Activated CD4-positive, alpha-beta memory T cell treated with anti-CD3 and anti-CD28 coated beads, Interleukin-2, amount 10 ng/mL, durations not matched to agents 7 days and 5 days (primary cell): ENCODE measurements around the gene SRL. TPM values are rescaled to one million over a fixed set of nuclear protein-coding genes. Genes with fewer than 3 reads are reported as not detected.
A peak's percentile ranks its signal among the peaks of the same experiment; 100 is the strongest.

Experiments used
- CTCF ChIA-PET: fragments of 350-600 bp; sonication (Branson Sonifier 250); formaldehyde crosslinking; loops from one replicate; lab custom pipeline; 2021; ENCODE audit warnings: antibody characterized with exemption, inconsistent platforms; lab: Charles Lee
- POLR2A ChIA-PET: fragments of 350-600 bp; sonication (Branson Sonifier 250); formaldehyde crosslinking; loops from one replicate; lab custom pipeline; 2021; ENCODE audit warnings: antibody characterized with exemption; lab: Charles Lee
- DNase-seq: peaks from one replicate; pipeline ENCODE4 v3.0.0-alpha.2; 2020
- H3K27ac Mint-ChIP-seq: one replicate; pipeline ENCODE4 v1.8.0; 2021; ENCODE audit warnings: mild to moderate bottlenecking, mixed read lengths
- H3K27me3 Mint-ChIP-seq: one replicate; pipeline ENCODE4 v1.8.0; 2021; ENCODE audit warnings: mixed read lengths
- H3K36me3 Mint-ChIP-seq: one replicate; pipeline ENCODE4 v1.8.0; 2021; ENCODE audit warnings: low read depth, mixed read lengths
- H3K4me1 Mint-ChIP-seq: one replicate; pipeline ENCODE4 v1.8.0; 2021; ENCODE audit warnings: mixed read lengths
- H3K4me3 Mint-ChIP-seq: one replicate; pipeline ENCODE4 v1.8.0; 2021; ENCODE audit warnings: mild to moderate bottlenecking, mixed read lengths
- H3K9me3 Mint-ChIP-seq: one replicate; pipeline ENCODE4 v1.8.0; 2021; ENCODE audit warnings: mixed read lengths
- total RNA-seq, 2 experiments: library from RNA; stranded (reverse); gene quantifications; one replicate each; pipeline ENCODE4 v1.2.3, GENCODE V29; 2021

Gene SRL
- total RNA-seq, 2 experiments from 2014 or later, result not detected

DNA sequence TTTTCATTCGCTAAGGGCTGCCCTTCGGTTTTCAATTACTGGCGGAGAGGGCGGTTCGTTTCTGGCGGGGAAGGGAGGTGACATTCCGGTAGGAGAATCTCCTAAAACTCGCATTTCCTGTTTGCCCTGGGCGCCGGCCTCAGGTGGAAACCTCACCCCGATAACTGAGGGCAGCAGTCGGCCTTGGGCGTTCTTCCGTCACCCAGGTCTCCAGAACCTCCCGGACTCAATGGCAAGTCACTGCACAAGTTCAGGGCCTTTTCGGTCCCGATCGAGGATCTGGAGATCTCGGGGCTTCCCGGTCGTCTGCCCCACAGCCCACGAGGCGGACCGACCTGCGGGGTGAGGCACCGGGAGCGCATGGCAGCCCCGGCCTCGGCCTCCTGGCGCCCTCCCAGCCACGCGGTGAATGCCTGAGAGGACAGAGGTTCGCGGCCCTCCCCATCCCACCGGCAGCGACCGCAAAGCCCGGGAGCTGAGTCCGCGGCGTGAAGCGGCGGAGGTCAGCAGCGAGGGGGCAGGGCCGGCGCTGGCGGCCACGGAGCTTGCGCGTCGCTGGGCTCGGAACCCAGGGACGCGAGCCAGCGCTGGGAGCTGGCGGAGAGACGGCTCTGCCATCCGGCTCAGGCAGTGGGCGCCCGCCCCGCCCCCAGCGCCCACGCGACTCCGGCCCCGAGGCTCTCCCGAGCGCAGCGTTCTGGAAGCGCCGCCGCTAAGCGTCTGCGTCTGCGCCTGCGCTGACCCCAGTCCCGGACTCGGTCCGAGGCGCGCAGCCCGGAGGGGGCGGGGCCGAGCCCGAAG, 58.4 kb downstream of the SRL start:
- POLR2A ChIA-PET, result interaction anchor here (0.7 to 2.5 kb wide), 3 partner anchors 41 to 70 kb away, joined by 4 to 8 read pairs (median 5); partner anchors contain the start of gene ADCY9
- Mint-ChIP-seq H3K9me3 (no peaks in the 10 kb centered on the region), H3K4me1 (peaks cover 11% of the 10 kb centered on the region), H3K27me3 (peaks cover 11% of the 10 kb centered on the region), H3K36me3 (no peaks in the 10 kb centered on the region), H3K27ac (peak overlapping the region; percentile 47), H3K4me3 (peak overlapping the region; percentile 71)
- peak; percentile 90 for DNase-seq
- CTCF ChIA-PET, result interaction anchor here (0.6 to 1.3 kb wide), 2 partner anchors 71 to 369 kb away, joined by 3 to 7 read pairs; no protein-coding TSS in a partner anchor

DNA sequence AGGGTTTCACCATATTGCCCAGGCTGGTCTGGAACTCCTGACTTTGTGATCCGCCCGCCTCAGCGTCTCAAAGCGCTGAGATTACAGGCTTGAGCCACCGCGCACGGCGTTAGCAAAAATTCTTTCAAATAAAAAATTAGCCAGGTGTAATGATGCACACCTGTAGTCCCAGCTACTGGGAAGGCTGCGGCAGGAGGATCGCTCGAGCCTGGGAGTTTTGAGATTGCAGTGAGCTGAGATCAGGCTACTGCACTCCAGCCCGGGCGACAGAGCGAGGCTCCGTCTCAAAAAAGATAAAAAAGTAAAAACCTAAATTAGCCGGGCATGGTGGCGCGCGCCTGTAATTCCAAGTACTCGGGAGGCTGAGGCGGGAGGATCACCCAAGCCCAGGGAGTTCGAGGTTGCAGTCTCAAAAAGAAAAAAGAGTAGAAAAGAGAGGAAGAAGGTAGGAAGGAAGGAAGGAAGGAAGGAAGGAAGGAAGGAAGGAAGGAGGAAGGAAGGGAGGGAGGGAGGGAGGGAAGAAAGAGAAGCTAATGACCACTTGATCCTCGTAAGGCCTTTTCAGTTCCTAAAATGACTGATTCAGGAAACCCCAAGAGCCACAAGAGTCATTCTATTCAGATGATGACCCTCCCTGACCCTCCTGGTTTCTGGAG, 59.2 kb downstream of the SRL start:
- no peak for DNase-seq
- Mint-ChIP-seq H3K9me3 (no peaks in the 10 kb centered on the region), H3K4me3 (peak overlapping the region; percentile 71), H3K27ac (peak overlapping the region; percentile 47), H3K36me3 (no peaks in the 10 kb centered on the region), H3K27me3 (peaks cover 15% of the 10 kb centered on the region), H3K4me1 (peaks cover 14% of the 10 kb centered on the region)
- ChIA-PET POLR2A (interaction anchor here (1.4 to 2.5 kb wide), 2 partner anchors 40 to 70 kb away, joined by 5 to 8 read pairs; no protein-coding TSS in a partner anchor), CTCF (no interaction called here)

DNA sequence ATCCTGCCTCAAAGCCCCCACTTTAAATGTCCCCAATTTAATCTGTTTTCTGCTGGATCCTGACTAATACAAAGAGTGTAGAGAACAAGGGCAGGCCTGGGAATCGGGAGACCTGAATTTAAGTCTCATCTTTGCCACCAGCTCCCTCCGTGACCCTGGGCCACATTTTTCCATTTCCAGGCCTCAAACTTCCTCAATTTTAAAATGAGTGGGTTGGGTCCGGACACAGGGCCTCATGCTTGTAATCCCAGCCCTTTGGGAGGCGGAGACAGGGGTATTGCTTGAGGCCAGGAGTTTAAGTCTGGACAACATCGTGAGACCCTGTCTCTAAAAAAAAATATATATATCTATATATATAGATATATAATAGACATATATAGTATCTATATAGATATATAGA, 61.4 kb downstream of the SRL start:
- peaks cover 20% of the 10 kb centered on the region for H3K4me1 Mint-ChIP-seq
- peaks cover 10% of the 10 kb centered on the region for H3K27me3 Mint-ChIP-seq
- no peak overlapping the region for H3K4me3 Mint-ChIP-seq
- H3K36me3 Mint-ChIP-seq, result no peaks in the 10 kb centered on the region
- no peak for DNase-seq
- ChIA-PET POLR2A (no interaction called here), CTCF (no interaction called here)
- H3K27ac Mint-ChIP-seq, result no peak overlapping the region
- no peaks in the 10 kb centered on the region for H3K9me3 Mint-ChIP-seq

DNA sequence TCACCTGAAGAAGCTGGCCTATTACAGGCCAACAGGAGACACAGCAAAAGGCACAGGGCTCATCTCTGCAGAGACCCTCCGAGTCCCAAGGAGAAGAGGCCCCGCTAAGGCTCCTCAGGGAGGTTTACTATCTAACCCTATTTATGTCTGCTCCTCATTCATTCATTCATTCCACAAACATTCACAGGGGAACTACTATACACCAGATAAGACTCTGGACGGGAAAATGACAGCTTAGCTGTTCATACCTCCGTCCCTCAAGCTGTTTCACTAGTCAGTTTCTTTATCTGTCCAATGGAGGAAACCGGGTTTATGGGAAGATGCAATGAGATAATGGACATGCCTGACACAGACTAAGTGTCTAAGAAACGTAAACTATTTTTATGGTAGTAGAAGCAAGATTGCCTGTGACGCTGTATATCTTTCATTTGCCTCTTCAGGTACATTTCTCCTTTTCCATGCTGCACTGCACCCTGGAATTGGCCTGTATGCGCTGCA, 62.1 kb downstream of the SRL start:
- H3K27ac Mint-ChIP-seq, result no peak overlapping the region
- H3K27me3 Mint-ChIP-seq, result peaks cover 5% of the 10 kb centered on the region
- H3K4me1 Mint-ChIP-seq, result peaks cover 19% of the 10 kb centered on the region
- no peak overlapping the region for H3K4me3 Mint-ChIP-seq
- H3K9me3 Mint-ChIP-seq, result no peaks in the 10 kb centered on the region
- ChIA-PET CTCF (no interaction called here), POLR2A (no interaction called here)
- no peaks in the 10 kb centered on the region for H3K36me3 Mint-ChIP-seq
- no peak for DNase-seq

DNA sequence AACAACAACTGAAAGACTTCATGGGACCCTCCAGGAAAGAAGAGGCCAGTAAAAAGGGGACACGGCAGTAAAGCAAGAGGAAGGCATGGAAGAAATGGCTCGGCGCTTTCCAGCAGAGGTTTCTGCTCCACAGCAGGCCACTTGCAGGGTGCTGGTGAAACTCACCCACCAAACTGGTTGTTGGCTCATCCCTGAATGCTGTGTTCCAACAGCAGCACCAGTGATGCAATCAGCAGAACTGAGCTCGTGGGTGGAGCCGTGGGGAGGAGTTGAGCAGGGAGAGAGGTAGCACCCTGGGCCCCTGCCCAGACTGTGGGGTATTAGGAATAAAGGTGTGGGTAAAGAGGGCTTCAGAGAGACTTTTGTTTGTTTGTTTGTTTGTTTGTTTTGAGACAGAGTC, 62.9 kb downstream of the SRL start:
- CTCF ChIA-PET, result no interaction called here
- Mint-ChIP-seq H3K27ac (no peak overlapping the region), H3K9me3 (no peaks in the 10 kb centered on the region), H3K27me3 (peaks cover 4% of the 10 kb centered on the region), H3K36me3 (no peaks in the 10 kb centered on the region), H3K4me1 (peaks cover 17% of the 10 kb centered on the region), H3K4me3 (no peak overlapping the region)
- POLR2A ChIA-PET, result no interaction called here
- no peak for DNase-seq

DNA sequence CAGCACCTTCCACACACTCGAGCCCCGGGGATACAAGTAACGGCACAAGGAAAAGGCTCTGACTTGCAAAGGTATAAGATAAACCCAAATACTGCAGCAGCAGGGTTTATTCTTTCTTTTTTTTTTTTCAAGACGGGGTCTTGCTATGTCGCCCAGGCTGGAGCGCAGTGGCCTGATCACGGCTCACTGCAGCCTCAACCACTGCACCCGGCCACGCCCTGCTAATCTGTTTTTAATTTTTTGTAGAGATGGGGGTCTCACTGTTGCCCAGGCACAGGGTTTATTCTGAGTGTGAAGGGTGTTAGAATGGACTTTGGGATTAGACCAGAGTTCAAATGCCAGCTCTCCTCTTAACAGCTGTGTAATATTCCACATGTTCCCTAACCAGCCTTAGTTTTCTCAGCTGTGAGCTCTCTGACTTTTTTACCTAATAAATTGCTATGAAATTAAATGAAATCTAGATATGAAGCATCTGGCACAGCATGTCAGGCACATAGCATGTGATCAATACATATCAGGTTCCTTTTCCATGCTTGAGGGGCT, 63.3 kb downstream of the SRL start:
- Mint-ChIP-seq H3K27ac (no peak overlapping the region), H3K4me1 (peaks cover 21% of the 10 kb centered on the region), H3K27me3 (peaks cover 4% of the 10 kb centered on the region), H3K36me3 (no peaks in the 10 kb centered on the region), H3K4me3 (no peak overlapping the region), H3K9me3 (no peaks in the 10 kb centered on the region)
- ChIA-PET CTCF (no interaction called here), POLR2A (no interaction called here)
- DNase-seq, result no peak

DNA sequence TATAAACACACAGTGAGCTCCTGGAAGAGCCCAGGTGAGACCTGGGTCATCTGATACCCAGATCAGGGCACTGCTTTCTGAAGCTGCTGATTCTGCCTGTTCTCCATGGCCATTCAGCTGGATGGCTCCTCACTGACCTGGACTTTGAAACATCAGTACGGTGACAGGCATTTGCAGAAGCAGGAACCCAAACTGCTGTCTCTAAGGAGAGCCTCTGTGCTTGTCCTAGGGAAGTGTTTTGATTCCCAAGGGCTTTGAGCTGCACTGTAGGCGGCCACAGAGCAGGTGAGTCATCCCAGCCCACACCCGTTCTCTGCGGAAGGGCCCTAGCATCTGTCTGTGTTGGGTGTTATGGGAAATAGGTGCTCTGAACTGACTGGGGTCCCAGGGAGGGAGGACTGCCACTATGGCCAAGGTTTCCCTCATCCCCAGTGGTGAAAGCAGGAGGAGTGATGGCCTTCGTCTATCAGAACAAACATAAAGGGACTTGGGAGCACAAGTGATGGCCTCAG, 64.9 kb downstream of the SRL start:
- no peak overlapping the region for H3K4me3 Mint-ChIP-seq
- no peak overlapping the region for H3K27ac Mint-ChIP-seq
- POLR2A ChIA-PET, result interaction anchor here (0.6 to 1.0 kb wide), 3 partner anchors 11 to 76 kb away, joined by 3 to 6 read pairs (median 3); no protein-coding TSS in a partner anchor
- DNase-seq, result peak; percentile 26
- CTCF ChIA-PET, result interaction anchor here (0.6 to 1.6 kb wide), 2 partner anchors 22 to 77 kb away, joined by 4 to 8 read pairs; no protein-coding TSS in a partner anchor
- H3K9me3 Mint-ChIP-seq, result no peaks in the 10 kb centered on the region
- no peaks in the 10 kb centered on the region for H3K36me3 Mint-ChIP-seq
- H3K27me3 Mint-ChIP-seq, result peaks cover 4% of the 10 kb centered on the region
- peaks cover 19% of the 10 kb centered on the region for H3K4me1 Mint-ChIP-seq

DNA sequence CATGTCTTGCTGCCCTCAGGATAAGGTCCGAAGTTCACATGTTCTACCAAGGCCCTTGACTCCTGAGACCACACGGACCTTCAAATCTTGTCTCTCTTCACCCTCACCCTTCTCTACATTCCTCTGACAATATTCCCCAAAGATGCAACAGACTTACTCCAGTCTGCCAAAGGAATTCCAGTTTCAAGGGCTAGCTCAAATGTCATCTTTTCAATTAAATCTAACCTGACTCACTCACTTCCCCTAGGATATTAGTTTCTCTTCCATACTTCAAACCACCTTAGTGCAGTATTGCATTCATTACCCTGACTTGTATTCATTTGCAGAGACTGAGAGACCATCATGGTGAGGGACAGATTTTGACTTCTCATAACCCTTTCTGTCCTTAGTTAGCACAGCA, 66.0 kb downstream of the SRL start:
- H3K27ac Mint-ChIP-seq, result no peak overlapping the region
- ChIA-PET POLR2A (no interaction called here), CTCF (interaction anchor here (0.7 kb wide), 1 partner anchor 106 kb away, joined by 4 read pairs; no protein-coding TSS in a partner anchor)
- H3K36me3 Mint-ChIP-seq, result no peaks in the 10 kb centered on the region
- H3K27me3 Mint-ChIP-seq, result peaks cover 4% of the 10 kb centered on the region
- no peak for DNase-seq
- H3K4me1 Mint-ChIP-seq, result peaks cover 17% of the 10 kb centered on the region
- no peaks in the 10 kb centered on the region for H3K9me3 Mint-ChIP-seq
- H3K4me3 Mint-ChIP-seq, result no peak overlapping the region

DNA sequence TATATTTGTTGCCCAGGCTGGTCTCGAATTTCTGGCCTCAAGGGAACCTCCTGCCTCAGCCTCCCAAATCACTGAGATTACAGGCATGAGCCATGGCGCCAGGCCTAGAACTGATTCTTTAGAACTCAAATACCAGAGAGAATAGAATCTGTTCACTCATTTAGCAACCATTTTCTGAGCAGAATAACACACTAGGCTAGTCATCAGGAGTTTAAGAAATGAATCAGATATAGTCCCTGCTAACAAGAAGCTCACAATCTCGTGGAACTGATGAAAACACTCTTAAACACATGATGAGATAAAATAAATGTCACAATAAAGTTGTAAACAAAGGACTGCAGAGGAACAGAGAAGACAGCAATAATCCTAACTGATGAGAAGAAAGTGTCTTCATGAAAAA, 69.8 kb downstream of the SRL start:
- DNase-seq, result no peak
- Mint-ChIP-seq H3K4me1 (peaks cover 15% of the 10 kb centered on the region), H3K36me3 (no peaks in the 10 kb centered on the region), H3K9me3 (no peaks in the 10 kb centered on the region), H3K4me3 (no peak overlapping the region), H3K27me3 (no peaks in the 10 kb centered on the region), H3K27ac (no peak overlapping the region)
- ChIA-PET CTCF (interaction anchor here (1.7 kb wide), 1 partner anchor 30 kb away, joined by 6 read pairs; no protein-coding TSS in a partner anchor), POLR2A (no interaction called here)

DNA sequence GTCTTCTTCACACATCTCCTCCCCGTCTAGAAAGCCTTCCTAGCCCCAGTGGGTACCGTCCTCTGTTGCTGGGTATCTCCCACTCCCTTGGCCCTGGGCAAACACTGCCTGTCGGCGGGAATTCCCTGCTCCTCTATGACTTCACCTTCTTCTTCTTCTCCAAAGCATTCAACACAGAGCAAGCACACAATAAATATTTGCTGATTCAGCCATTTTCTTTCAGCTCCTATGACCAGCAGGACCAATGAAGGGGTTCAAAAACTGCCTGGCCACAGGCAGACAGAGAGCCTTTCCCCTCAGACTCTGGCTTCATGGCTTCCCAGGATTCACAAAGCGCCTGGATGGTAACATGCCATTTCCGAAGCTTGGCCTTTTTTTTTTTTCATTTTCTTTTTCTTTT, 72.5 kb downstream of the SRL start:
- Mint-ChIP-seq H3K27me3 (no peaks in the 10 kb centered on the region), H3K9me3 (no peaks in the 10 kb centered on the region), H3K36me3 (no peaks in the 10 kb centered on the region), H3K4me1 (peaks cover 11% of the 10 kb centered on the region), H3K27ac (no peak overlapping the region), H3K4me3 (no peak overlapping the region)
- ChIA-PET POLR2A (no interaction called here), CTCF (no interaction called here)
- no peak for DNase-seq

DNA sequence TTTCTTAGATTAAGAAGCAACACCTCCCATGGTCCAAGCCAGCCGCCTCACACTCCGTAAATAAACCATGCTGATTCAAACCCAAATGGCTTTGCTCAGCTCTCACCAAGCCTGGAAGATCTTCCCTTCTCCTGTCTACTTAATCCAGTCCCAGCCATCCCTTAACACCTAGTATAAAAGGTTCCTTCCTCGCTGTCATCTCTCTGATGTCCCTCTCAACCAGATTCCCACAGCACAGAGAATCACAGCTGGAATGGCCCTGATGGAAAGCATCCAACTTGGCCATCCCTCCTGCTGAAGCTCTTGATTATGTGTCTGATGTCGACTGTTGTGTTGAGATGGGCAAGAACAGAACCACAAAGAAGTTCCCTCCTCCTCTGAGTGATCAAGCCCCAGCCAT, 75.1 kb downstream of the SRL start:
- ChIA-PET CTCF (no interaction called here), POLR2A (no interaction called here)
- no peak overlapping the region for H3K4me3 Mint-ChIP-seq
- no peak for DNase-seq
- H3K36me3 Mint-ChIP-seq, result no peaks in the 10 kb centered on the region
- peaks cover 4% of the 10 kb centered on the region for H3K4me1 Mint-ChIP-seq
- H3K27ac Mint-ChIP-seq, result no peak overlapping the region
- no peaks in the 10 kb centered on the region for H3K27me3 Mint-ChIP-seq
- no peaks in the 10 kb centered on the region for H3K9me3 Mint-ChIP-seq

DNA sequence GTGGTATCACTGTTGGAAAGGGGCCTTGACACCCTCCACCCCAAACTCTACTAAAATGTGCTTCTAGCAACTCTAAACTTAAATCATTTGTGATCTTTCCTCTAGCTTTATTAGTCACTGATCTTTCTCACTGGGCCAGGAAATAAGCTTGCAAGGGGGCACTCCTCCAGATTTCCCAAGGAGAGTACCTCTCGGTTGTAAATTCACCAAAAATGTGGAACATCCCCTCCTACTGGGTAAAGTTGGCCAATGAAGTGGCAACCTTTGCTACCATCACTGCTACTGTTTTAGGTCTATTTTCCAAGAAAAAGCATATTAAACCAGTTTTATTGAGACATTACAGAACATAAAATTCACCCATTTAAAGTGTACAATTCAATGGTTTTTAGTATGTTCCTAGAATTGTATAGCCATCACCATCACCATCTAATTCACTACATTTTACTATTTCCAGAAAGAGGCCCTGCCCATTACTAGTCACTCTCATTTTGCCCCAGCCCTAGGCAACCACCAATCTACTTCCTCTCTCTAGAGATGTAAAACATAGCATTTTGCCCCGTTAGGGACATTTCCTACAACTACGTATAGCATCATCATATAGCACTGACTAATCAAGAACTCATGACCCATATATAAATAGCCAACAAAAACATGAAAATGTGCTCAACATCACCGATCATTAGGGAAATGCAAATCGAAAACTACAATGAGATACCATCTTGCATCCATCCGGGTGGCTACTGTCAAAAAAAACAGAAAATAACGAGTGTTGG, 81.0 kb downstream of the SRL start:
- ChIA-PET POLR2A (no interaction called here), CTCF (no interaction called here)
- Mint-ChIP-seq H3K27ac (no peak overlapping the region), H3K36me3 (no peaks in the 10 kb centered on the region), H3K27me3 (peaks cover 8% of the 10 kb centered on the region), H3K4me3 (no peak overlapping the region), H3K4me1 (peaks cover 9% of the 10 kb centered on the region), H3K9me3 (no peaks in the 10 kb centered on the region)
- DNase-seq, result no peak
